Kidney (tissue), 14 donors: ENCODE measurements around the gene KDM3A. TPM values are rescaled to one million over a fixed set of nuclear protein-coding genes. Genes with fewer than 3 reads are reported as not detected.

Experiments
- DNase-seq, 5 donors: peaks; one replicate each; pipeline ENCODE4 v3.0.0-alpha.2; 2013 to 2020
- FAIRE-seq: peaks from 2 replicates; lab custom pipeline; 2012; peaks lifted over from hg19 to GRCh38; lab: Jason Lieb, UNC
- H3K27ac ChIP-seq, 2 donors: one replicate each; pipeline ENCODE4 v1.7.0; 2013; ENCODE audit warnings: low read depth in 2 of 2, low read length in 2 of 2, inconsistent platforms in 1 of 2
- H3K27me3 ChIP-seq: one replicate; pipeline ENCODE4 v1.7.1; 2013; ENCODE audit warnings: low read length, inconsistent platforms; ENCODE audit not compliant: control insufficient read depth, insufficient read depth
- H3K36me3 ChIP-seq, 3 donors: one replicate each; pipeline versions ENCODE4 v1.7.0 to v1.7.1; 2013; ENCODE audit warnings: low read length in 3 of 3, control low read depth in 1 of 3, inconsistent platforms in 1 of 3; ENCODE audit not compliant: insufficient read depth in 3 of 3, control insufficient read depth in 2 of 3
- H3K4me1 ChIP-seq, 3 donors: one replicate each; pipeline versions ENCODE4 v1.7.0 to v1.7.1; 2013; ENCODE audit warnings: low read length in 3 of 3, inconsistent platforms in 1 of 3, low read depth in 1 of 3; ENCODE audit not compliant: control insufficient read depth in 2 of 3, insufficient read depth in 2 of 3
- H3K4me3 ChIP-seq, 3 donors: one replicate each; pipeline versions ENCODE4 v1.7.0 to v1.8.1; 2013; ENCODE audit warnings: low read length in 3 of 3, control low read depth in 1 of 3, inconsistent platforms in 1 of 3
- H3K9ac ChIP-seq, 3 donors: one replicate each; pipeline versions ENCODE4 v1.7.0 to v1.7.1; 2013; ENCODE audit warnings: low read length in 3 of 3, control low read depth in 1 of 3, inconsistent platforms in 1 of 3
- H3K9me3 ChIP-seq, 3 donors: one replicate each; pipeline versions ENCODE4 v1.7.0 to v1.7.1; 2013; ENCODE audit warnings: low read length in 3 of 3, control low read depth in 1 of 3, inconsistent platforms in 1 of 3; ENCODE audit not compliant: control insufficient read depth in 2 of 3, insufficient read depth in 1 of 3
- intact Hi-C: fragments of 100-400 bp; cut with DNase I; formaldehyde crosslinking; loops from one replicate; pipeline ENCODE4 v1.11.1; 2022
- polyA plus RNA-seq: library from polyadenylated mRNA; stranded (reverse); fragments of 350-450 nt; fragmentation: Illumina TruSeq; extraction: RNeasy Lipid Tissue Mini Kit (QIAGEN cat#74804); gene quantifications from one replicate; pipeline ENCODE4 v1.2.3, GENCODE V29; 2014; ENCODE audit warnings: low read depth, low replicate concordance; ENCODE audit not compliant: insufficient read depth
- total RNA-seq: library from RNA; stranded (reverse); fragmentation: NEBNext Ultra II Directional; extraction: Animal tissue kit (Norgen Biotek cat#: 25700); gene quantifications from one replicate; pipeline ENCODE4 v1.2.1, GENCODE V29; 2021
- TF ChIP-seq, protein P1 (sequence below): IDR thresholded peaks from 3 replicates; pipeline ENCODE4 v1.5.1; 2012; ENCODE audit warnings: mild to moderate bottlenecking, moderate library complexity, borderline replicate concordance; ENCODE audit not compliant: insufficient read depth; ENCODE audit errors: extremely low read depth
- donor health status: control.
- donor health status: control.
- donor health status: control.
- donor health status: control.
- donor health status: control.
- donor health status: DM: yes; HTN: yes; CAD: no.
- donor health status: Normal renal cell carcinoma (clear cell type).

Gene KDM3A
- total and polyA plus RNA-seq, 2 donors from 2014 or later = 10.9 to 43.8 TPM

DNA sequence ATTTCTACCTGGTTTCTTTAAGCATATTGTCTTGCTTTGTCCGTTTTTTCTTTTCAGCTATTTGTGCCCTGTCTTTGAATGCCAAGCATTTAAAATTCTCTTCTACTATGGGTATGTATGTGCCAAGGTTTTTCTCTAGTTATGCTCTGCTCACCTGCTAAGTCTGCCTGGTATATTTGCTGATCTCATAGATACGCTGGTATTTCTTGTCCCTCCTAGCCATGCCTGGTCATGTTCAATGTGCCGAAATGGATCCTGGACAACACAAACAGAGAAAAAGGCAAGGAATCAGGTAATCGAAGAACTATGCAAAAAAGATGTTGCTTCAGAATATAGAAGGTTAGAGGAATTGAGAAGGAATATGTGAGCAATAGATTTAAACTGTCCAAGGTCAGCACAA is 14.9 kb upstream of the KDM3A start:
- peaks cover 0 to 13% (median 4%) of the 10 kb centered on the region in 3 donors for H3K9me3 ChIP-seq
- no peaks in the 10 kb centered on the region for H3K36me3 ChIP-seq
- H3K9ac ChIP-seq = no peak overlapping the region
- H3K4me3 ChIP-seq = no peak overlapping the region
- DNase-seq = no peak
- H3K4me1 ChIP-seq = no peaks in the 10 kb centered on the region
- TF ChIP-seq, protein P1, sequence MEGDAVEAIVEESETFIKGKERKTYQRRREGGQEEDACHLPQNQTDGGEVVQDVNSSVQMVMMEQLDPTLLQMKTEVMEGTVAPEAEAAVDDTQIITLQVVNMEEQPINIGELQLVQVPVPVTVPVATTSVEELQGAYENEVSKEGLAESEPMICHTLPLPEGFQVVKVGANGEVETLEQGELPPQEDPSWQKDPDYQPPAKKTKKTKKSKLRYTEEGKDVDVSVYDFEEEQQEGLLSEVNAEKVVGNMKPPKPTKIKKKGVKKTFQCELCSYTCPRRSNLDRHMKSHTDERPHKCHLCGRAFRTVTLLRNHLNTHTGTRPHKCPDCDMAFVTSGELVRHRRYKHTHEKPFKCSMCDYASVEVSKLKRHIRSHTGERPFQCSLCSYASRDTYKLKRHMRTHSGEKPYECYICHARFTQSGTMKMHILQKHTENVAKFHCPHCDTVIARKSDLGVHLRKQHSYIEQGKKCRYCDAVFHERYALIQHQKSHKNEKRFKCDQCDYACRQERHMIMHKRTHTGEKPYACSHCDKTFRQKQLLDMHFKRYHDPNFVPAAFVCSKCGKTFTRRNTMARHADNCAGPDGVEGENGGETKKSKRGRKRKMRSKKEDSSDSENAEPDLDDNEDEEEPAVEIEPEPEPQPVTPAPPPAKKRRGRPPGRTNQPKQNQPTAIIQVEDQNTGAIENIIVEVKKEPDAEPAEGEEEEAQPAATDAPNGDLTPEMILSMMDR = no peak
- no peak for FAIRE-seq
- intact Hi-C loops = no loop called here
- no peaks in the 10 kb centered on the region for H3K27me3 ChIP-seq
- H3K27ac ChIP-seq = no peak overlapping the region

DNA sequence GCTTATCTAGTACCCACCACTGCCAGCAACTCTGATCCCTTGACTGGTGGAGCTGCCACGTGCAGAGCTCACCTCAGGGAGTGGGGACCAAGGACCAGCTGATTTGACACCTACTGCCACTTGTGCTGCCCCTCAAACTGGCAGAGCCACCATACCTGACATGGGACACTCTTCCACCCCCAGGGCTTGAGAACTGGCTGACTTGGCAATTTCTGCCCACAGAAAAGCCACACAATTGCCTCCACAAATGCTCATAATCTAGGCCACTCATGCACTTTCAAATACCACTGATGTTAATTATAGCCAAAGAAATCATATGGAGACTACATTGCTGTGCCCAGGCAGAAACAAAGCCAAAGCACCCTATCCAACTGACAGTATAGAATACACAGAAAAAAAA is 11.8 kb upstream of the KDM3A start:
- peaks cover 0 to 6% (median 4%) of the 10 kb centered on the region in 3 donors for H3K9me3 ChIP-seq
- DNase-seq (no peak), FAIRE-seq (no peak)
- H3K36me3 ChIP-seq = no peaks in the 10 kb centered on the region
- intact Hi-C loops = no loop called here
- H3K9ac ChIP-seq = no peak overlapping the region
- TF ChIP-seq, protein P1 = no peak
- no peak overlapping the region for H3K27ac ChIP-seq
- H3K4me1 ChIP-seq = no peaks in the 10 kb centered on the region
- H3K4me3 ChIP-seq = no peak overlapping the region
- no peaks in the 10 kb centered on the region for H3K27me3 ChIP-seq

DNA sequence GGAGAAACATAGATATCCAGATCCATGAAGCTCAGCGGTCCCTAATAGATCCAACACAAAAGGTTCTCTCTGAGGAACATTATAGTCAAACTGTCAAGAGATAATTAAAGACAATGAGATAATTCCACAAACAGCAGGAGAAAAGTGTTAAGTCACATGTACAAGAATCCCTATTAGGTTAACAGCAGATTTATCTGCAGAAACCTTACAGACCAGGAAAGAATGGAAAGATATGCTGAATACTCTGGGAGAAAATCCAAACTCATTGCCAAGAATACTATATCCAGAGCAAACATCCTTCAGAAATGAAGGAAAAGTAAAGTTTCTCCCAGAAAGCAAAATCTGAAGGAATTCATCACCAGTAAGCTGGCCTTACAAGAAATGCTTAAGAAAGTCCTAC is 10.8 kb upstream of the KDM3A start:
- intact Hi-C loops = no loop called here
- Histone ChIP-seq H3K9ac (no peak overlapping the region), H3K9me3 (peaks cover 0 to 6% (median 4%) of the 10 kb centered on the region in 3 donors), H3K36me3 (no peaks in the 10 kb centered on the region), H3K27ac (no peak overlapping the region), H3K27me3 (no peaks in the 10 kb centered on the region), H3K4me1 (no peaks in the 10 kb centered on the region), H3K4me3 (no peak overlapping the region)
- TF ChIP-seq, protein P1 = no peak
- DNase-seq = no peak
- no peak for FAIRE-seq

DNA sequence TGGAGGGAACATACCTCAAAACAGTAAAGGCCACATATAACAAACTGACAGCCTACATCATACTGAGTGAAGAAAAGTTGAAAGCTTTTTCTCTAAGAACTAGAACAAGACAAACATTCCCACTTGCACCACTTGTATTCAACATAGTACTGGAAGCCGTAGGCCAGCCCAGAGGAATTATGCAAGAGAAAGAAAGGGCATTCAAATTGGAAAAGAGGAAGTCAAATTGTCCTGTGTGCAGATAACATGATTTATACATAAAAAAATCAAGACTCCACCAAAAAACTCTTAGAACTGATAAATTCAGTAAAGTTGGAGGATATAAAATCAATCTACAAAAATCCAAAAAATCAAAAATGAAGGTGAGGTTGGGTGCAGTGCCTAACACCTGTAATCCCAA is 8.0 kb upstream of the KDM3A start:
- intact Hi-C loops = no loop called here
- FAIRE-seq (no peak), DNase-seq (no peak)
- H3K9me3 ChIP-seq = peaks cover 0 to 6% (median 4%) of the 10 kb centered on the region in 3 donors
- no peak overlapping the region for H3K9ac ChIP-seq
- no peaks in the 10 kb centered on the region for H3K4me1 ChIP-seq
- H3K4me3 ChIP-seq = no peak overlapping the region
- no peak overlapping the region for H3K27ac ChIP-seq
- H3K36me3 ChIP-seq = no peaks in the 10 kb centered on the region
- TF ChIP-seq, protein P1 = no peak
- no peaks in the 10 kb centered on the region for H3K27me3 ChIP-seq
